ENCODE results near the gene IL16.

Gene IL16

DNA sequence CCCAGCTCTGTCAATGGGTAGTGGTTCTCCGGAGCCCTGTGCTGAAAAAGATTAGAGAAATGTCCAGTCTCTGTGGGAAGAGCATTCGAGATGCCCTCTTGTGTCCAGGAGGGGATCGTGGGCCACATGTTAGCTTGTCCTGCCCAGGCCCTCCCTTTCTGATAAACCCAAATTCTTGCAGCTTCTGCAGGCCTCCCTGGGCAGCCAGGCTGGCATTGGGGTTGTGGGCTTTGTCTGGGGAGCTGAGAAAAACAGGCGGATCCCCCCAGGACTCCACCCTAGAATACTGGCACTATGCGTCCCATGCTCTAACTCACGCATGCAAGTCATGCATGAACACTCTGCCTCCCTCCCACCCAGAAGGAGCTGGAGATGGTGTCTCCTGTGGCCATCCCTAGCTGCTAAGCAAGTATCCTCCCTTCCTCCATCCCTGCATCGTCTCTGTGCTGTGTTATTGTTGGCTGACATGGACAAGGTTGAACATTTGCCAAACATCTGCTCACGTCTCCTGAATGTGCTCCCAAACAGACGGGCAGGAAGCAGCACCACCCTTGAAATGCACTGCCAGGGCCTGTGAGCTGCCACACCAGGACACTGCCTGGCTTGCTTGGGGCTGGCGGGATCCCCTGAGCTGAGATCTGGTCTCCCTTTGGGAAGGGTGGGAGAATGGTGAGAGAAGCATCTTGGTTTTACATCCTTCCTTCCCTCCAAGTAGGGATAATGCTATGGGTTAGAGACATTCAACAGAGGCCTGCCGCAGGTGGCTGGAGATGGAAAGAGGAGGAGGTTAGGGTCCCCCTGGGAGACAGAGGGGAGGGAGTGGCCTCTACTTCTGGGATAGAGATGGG, 36.1 kb upstream of the IL16 start:
- peaks cover 0 to 3% (median 0%) of the 10 kb centered on the region in 5 donors for H3K27me3 ChIP-seq (ENCODE audit: control insufficient read depth in 5 of 5, insufficient read depth in 4 of 5, low read length in 5 of 5)
- no peak overlapping the region for H3K27ac ChIP-seq (ENCODE audit: low read depth, low read length)
- peaks cover 10 to 31% (median 19%) of the 10 kb centered on the region in 5 donors for H3K4me1 ChIP-seq (ENCODE audit: control insufficient read depth in 5 of 5, insufficient read depth in 5 of 5, low read length in 5 of 5)
- H3K36me3 ChIP-seq (ENCODE audit: control insufficient read depth in 5 of 5, insufficient read depth in 5 of 5, low read length in 5 of 5) = no peaks in the 10 kb centered on the region
- H3K4me3 ChIP-seq (ENCODE audit: low read depth in 1 of 5, low read length in 5 of 5) = peak overlapping the region in 1 of 5 donors; percentile 40
- H3K9me3 ChIP-seq (ENCODE audit: control insufficient read depth in 5 of 5, low read length in 5 of 5) = no peaks in the 10 kb centered on the region
- H3K9ac ChIP-seq (ENCODE audit: low read length in 5 of 5) = no peak overlapping the region

DNA sequence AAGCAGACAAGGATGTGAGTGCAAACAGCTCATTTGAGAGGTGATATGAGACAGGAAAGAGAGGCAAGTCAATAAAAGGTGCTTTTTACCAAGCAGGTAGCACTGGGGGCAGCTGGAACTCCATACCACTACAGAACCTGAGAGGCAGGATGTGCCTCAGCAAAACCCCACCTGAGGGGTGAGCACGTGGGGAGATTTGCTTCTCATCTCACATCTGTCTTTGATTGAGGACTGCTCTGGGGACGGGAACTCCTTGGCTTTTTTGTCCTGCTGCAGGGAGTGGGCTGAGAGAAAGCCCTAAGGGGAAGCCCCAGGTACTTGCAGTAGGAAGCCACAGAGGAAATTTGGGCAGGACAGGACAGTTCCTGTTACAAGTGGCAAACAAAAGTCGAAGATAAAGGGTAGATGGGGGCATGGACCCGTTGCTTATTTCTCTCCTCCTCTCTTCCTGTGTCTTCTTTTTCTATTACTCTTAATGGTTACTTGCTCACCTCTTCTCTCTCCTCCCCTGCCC, 35.5 kb upstream of the IL16 start:
- H3K27me3 ChIP-seq (ENCODE audit: control insufficient read depth in 5 of 5, insufficient read depth in 4 of 5, low read length in 5 of 5) = peaks cover 0 to 3% (median 0%) of the 10 kb centered on the region in 5 donors
- H3K4me1 ChIP-seq (ENCODE audit: control insufficient read depth in 5 of 5, insufficient read depth in 5 of 5, low read length in 5 of 5) = peaks cover 10 to 28% (median 18%) of the 10 kb centered on the region in 5 donors
- H3K9ac ChIP-seq (ENCODE audit: low read length in 5 of 5) = no peak overlapping the region
- no peaks in the 10 kb centered on the region for H3K36me3 ChIP-seq (ENCODE audit: control insufficient read depth in 5 of 5, insufficient read depth in 5 of 5, low read length in 5 of 5)
- H3K27ac ChIP-seq (ENCODE audit: low read depth, low read length) = no peak overlapping the region
- peak overlapping the region in 1 of 5 donors; percentile 40 for H3K4me3 ChIP-seq (ENCODE audit: low read depth in 1 of 5, low read length in 5 of 5)
- H3K9me3 ChIP-seq (ENCODE audit: control insufficient read depth in 5 of 5, low read length in 5 of 5) = no peaks in the 10 kb centered on the region

DNA sequence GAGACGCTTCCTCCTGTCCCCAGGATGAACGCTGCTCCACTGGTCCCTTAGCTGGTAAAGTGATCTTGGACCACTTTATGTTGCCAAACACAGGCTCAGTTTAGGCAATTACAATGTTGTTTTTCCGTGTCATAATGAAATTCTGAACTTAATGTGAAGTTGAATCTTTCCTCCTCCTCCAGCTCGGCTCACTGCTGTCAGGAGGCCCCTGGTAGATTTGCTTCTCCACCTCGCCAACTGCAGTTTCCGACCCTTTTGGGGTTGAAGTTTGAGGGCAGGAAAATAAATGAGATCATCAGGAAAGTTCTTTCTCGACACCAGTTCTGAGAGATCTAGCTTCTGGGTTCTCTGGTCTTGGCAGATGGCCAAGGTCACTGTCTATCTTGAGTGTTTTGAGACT, 34.8 kb upstream of the IL16 start:
- Histone ChIP-seq H3K27ac (ENCODE audit: low read depth, low read length) (no peak overlapping the region), H3K36me3 (ENCODE audit: control insufficient read depth in 5 of 5, insufficient read depth in 5 of 5, low read length in 5 of 5) (no peaks in the 10 kb centered on the region), H3K9me3 (ENCODE audit: control insufficient read depth in 5 of 5, low read length in 5 of 5) (no peaks in the 10 kb centered on the region), H3K9ac (ENCODE audit: low read length in 5 of 5) (no peak overlapping the region), H3K4me1 (ENCODE audit: control insufficient read depth in 5 of 5, insufficient read depth in 5 of 5, low read length in 5 of 5) (peaks cover 11 to 32% (median 18%) of the 10 kb centered on the region in 5 donors), H3K4me3 (ENCODE audit: low read depth in 1 of 5, low read length in 5 of 5) (no peak overlapping the region), H3K27me3 (ENCODE audit: control insufficient read depth in 5 of 5, insufficient read depth in 4 of 5, low read length in 5 of 5) (peaks cover 0 to 3% (median 0%) of the 10 kb centered on the region in 5 donors)

DNA sequence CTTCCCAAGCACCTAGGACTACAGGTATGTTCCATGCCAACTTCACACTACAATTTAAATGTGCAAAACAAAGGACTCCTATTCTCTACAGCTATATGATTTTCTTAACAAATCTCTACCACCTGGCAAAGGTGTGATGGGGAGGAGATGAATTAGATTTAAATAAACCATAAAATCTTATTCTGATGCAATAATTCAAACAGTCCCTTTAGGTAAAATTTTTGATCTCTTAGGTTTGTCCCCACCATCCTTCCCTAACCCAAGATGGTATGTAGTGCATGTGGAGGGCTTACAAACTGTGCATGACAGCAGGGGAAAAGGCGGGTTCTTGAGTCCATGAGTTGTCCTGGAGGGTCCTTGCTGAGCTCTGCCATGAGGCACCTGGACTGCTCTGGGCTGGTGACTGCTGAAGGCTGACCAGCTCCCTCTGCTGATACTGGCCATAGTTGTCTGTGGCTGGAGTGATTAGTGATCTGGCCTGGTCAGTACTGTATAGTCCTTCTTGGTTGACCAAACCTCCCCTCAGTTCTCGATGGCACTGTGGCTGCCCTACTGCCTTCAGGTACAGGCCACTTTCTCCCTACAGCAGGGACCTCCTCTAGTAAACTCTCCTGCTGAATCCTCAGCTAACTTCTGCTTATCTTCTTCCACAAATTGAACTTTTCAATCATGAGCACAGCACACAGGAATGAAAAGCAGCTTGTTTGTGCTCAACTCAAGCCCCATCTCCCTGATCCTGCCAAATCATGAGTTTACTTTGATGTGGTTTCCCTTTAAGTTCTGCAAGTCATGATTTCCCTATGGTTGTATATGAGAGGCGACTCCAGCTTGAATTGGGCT, 32.5 kb upstream of the IL16 start:
- H3K27ac ChIP-seq (ENCODE audit: low read depth, low read length) = no peak overlapping the region
- no peaks in the 10 kb centered on the region for H3K36me3 ChIP-seq (ENCODE audit: control insufficient read depth in 5 of 5, insufficient read depth in 5 of 5, low read length in 5 of 5)
- peaks cover 0 to 3% (median 0%) of the 10 kb centered on the region in 5 donors for H3K27me3 ChIP-seq (ENCODE audit: control insufficient read depth in 5 of 5, insufficient read depth in 4 of 5, low read length in 5 of 5)
- H3K9ac ChIP-seq (ENCODE audit: low read length in 5 of 5) = no peak overlapping the region
- H3K4me3 ChIP-seq (ENCODE audit: low read depth in 1 of 5, low read length in 5 of 5) = no peak overlapping the region
- peaks cover 14 to 36% (median 27%) of the 10 kb centered on the region in 5 donors for H3K4me1 ChIP-seq (ENCODE audit: control insufficient read depth in 5 of 5, insufficient read depth in 5 of 5, low read length in 5 of 5)
- no peaks in the 10 kb centered on the region for H3K9me3 ChIP-seq (ENCODE audit: control insufficient read depth in 5 of 5, low read length in 5 of 5)

DNA sequence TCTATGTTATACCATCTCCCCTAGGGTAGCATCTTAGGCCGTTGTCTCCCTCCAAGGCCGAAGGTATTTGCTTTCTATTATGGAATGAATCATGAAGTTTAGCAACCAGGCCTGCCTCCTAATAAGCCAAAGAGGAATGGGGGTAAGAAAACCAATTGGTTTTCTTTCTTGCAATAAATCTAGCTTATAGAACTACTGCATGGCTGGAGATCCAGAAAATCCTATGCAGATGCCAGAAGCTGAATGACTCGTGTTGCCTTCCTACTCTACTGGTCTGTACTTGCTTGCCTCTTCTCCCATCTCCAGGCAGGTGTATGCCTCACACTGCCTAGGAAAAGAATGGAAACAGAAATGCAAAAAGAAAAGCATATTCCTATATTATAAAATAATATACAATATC, 31.1 kb upstream of the IL16 start:
- no peak overlapping the region for H3K27ac ChIP-seq (ENCODE audit: low read depth, low read length)
- peaks cover 0 to 3% (median 0%) of the 10 kb centered on the region in 5 donors for H3K27me3 ChIP-seq (ENCODE audit: control insufficient read depth in 5 of 5, insufficient read depth in 4 of 5, low read length in 5 of 5)
- peaks cover 12 to 31% (median 22%) of the 10 kb centered on the region in 5 donors for H3K4me1 ChIP-seq (ENCODE audit: control insufficient read depth in 5 of 5, insufficient read depth in 5 of 5, low read length in 5 of 5)

DNA sequence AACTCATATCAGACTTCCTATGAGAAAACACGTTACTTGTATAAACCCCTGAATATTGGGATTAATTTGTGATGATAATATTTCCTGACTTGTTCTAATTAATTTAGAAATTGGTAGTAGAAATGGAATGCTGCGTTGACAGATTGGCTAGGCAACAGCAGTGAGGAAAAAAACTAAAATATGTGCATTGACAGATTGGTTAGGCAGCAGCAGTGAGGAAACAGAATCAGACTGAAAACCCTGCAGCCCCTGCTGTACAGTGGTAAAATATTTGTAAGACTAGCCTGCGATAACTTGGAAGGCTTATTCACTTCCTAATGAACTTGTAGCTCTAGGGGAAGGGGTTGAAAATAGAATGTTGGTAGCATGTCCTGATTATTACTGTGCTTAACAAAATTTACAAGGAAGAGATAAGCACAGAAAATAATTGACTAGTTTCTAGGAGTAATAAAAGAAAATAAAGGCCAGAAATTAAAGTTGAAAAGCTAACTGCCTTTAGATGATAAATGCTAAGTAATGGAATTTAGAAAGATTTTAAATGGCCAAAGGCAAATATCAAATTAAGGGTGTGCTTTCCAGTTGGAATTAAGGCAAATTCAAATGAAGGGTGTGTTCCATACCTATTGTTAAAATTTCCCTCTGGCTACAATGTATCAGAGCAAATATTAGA, 29.9 kb upstream of the IL16 start:
- Histone ChIP-seq H3K27me3 (ENCODE audit: control insufficient read depth in 5 of 5, insufficient read depth in 4 of 5, low read length in 5 of 5) (peaks cover 0 to under 1% (median 0%) of the 10 kb centered on the region in 5 donors), H3K27ac (ENCODE audit: low read depth, low read length) (no peak overlapping the region), H3K36me3 (ENCODE audit: control insufficient read depth in 5 of 5, insufficient read depth in 5 of 5, low read length in 5 of 5) (no peaks in the 10 kb centered on the region), H3K4me1 (ENCODE audit: control insufficient read depth in 5 of 5, insufficient read depth in 5 of 5, low read length in 5 of 5) (peaks cover 5 to 22% (median 11%) of the 10 kb centered on the region in 5 donors), H3K9ac (ENCODE audit: low read length in 5 of 5) (no peak overlapping the region), H3K4me3 (ENCODE audit: low read depth in 1 of 5, low read length in 5 of 5) (no peak overlapping the region), H3K9me3 (ENCODE audit: control insufficient read depth in 5 of 5, low read length in 5 of 5) (no peaks in the 10 kb centered on the region)

More for the DNA sequence above, 31.1 kb upstream of the IL16 start:
- H3K36me3 ChIP-seq (ENCODE audit: control insufficient read depth in 5 of 5, insufficient read depth in 5 of 5, low read length in 5 of 5) = no peaks in the 10 kb centered on the region
- H3K4me3 ChIP-seq (ENCODE audit: low read depth in 1 of 5, low read length in 5 of 5) = no peak overlapping the region
- no peaks in the 10 kb centered on the region for H3K9me3 ChIP-seq (ENCODE audit: control insufficient read depth in 5 of 5, low read length in 5 of 5)
- H3K9ac ChIP-seq (ENCODE audit: low read length in 5 of 5) = no peak overlapping the region

DNA sequence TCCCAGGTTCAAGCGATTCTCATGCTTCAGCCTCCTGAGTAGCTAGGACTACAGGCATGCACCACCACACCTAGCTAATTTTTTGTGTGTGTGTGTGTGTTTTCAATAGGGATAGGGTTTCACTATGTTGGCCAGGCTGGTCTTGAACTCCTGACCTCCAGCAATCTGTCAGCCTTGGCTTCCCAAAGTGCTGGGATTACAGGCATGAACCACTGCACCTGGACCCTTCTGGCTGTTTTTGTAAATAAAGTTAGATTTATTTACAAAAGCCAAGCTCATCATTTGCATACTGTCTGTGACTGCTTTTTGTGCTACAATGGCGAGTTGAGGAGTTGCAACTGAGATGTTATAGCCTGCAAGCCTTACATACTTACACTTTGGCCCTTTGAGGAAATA, 28.6 kb upstream of the IL16 start:
- Histone ChIP-seq H3K4me1 (ENCODE audit: control insufficient read depth in 5 of 5, insufficient read depth in 5 of 5, low read length in 5 of 5) (peaks cover 4 to 20% (median 11%) of the 10 kb centered on the region in 5 donors), H3K36me3 (ENCODE audit: control insufficient read depth in 5 of 5, insufficient read depth in 5 of 5, low read length in 5 of 5) (no peaks in the 10 kb centered on the region), H3K27ac (ENCODE audit: low read depth, low read length) (no peak overlapping the region), H3K4me3 (ENCODE audit: low read depth in 1 of 5, low read length in 5 of 5) (no peak overlapping the region), H3K9ac (ENCODE audit: low read length in 5 of 5) (no peak overlapping the region), H3K27me3 (ENCODE audit: control insufficient read depth in 5 of 5, insufficient read depth in 4 of 5, low read length in 5 of 5) (no peaks in the 10 kb centered on the region), H3K9me3 (ENCODE audit: control insufficient read depth in 5 of 5, low read length in 5 of 5) (no peaks in the 10 kb centered on the region)

DNA sequence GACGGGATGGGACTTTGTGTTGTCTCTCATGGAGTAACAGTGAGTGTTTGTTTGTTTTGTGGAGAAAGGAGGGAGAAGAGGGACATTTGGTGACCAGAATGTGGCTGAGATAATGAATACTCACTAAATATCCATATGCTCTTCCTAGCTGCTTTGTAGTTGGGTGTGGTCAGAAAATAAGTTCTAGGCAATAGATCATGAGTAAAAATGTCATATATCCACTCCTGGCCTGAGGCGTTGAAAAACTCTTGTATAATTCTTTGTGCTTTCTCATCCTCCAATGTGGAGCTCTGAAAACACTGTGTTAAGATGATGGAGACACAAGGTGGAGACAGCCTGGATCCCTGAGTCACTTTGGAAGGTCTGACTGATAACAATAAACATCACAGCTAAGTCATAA, 28.0 kb upstream of the IL16 start:
- Histone ChIP-seq H3K4me3 (ENCODE audit: low read depth in 1 of 5, low read length in 5 of 5) (no peak overlapping the region), H3K27ac (ENCODE audit: low read depth, low read length) (no peak overlapping the region), H3K36me3 (ENCODE audit: control insufficient read depth in 5 of 5, insufficient read depth in 5 of 5, low read length in 5 of 5) (no peaks in the 10 kb centered on the region), H3K9me3 (ENCODE audit: control insufficient read depth in 5 of 5, low read length in 5 of 5) (no peaks in the 10 kb centered on the region), H3K4me1 (ENCODE audit: control insufficient read depth in 5 of 5, insufficient read depth in 5 of 5, low read length in 5 of 5) (peaks cover 4 to 20% (median 11%) of the 10 kb centered on the region in 5 donors), H3K27me3 (ENCODE audit: control insufficient read depth in 5 of 5, insufficient read depth in 4 of 5, low read length in 5 of 5) (no peaks in the 10 kb centered on the region), H3K9ac (ENCODE audit: low read length in 5 of 5) (no peak overlapping the region)

DNA sequence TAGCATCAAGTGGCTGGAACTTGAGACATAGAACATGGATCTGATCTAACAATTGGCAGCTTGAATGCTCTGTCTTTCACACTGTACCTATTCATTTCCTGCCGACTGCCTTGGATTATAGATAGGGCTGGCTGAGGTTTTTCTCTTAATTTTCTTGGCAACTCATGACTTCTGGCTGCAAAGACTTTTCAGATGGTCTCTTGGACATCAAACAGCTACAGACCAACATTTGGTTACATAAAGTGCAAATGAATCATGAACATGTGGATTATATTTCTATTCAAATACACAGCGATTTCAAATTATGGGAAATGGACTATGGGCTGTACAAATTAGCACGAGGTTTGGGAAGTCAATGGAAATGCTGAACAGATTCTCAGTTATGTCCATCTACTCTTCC, 26.2 kb upstream of the IL16 start:
- peaks cover 4 to 28% (median 11%) of the 10 kb centered on the region in 5 donors for H3K4me1 ChIP-seq (ENCODE audit: control insufficient read depth in 5 of 5, insufficient read depth in 5 of 5, low read length in 5 of 5)
- H3K9ac ChIP-seq (ENCODE audit: low read length in 5 of 5) = no peak overlapping the region
- no peaks in the 10 kb centered on the region for H3K36me3 ChIP-seq (ENCODE audit: control insufficient read depth in 5 of 5, insufficient read depth in 5 of 5, low read length in 5 of 5)
- no peaks in the 10 kb centered on the region for H3K27me3 ChIP-seq (ENCODE audit: control insufficient read depth in 5 of 5, insufficient read depth in 4 of 5, low read length in 5 of 5)
- no peak overlapping the region for H3K4me3 ChIP-seq (ENCODE audit: low read depth in 1 of 5, low read length in 5 of 5)
- H3K27ac ChIP-seq (ENCODE audit: low read depth, low read length) = no peak overlapping the region
- H3K9me3 ChIP-seq (ENCODE audit: control insufficient read depth in 5 of 5, low read length in 5 of 5) = no peaks in the 10 kb centered on the region
